Activated T-cell treated with anti-CD3 and anti-CD28 coated beads, Interleukin-2, amount 50 U/mL, for 4 hours (primary cell): ENCODE measurements around the gene TEAD2. TPM values are rescaled to one million over a fixed set of nuclear protein-coding genes. Genes with fewer than 3 reads are reported as not detected.
A peak's percentile ranks its signal among the peaks of the same experiment; 100 is the strongest.

Source experiments
- ATAC-seq, 2 donors: fragments of 200-7000 bp; cut with Tn5 transposase; one replicate each; pipeline ENCODE4 v1.10.0; 2021
- DNase-seq: peaks from one replicate; pipeline ENCODE4 v3.0.0-alpha.2; 2020
- H3K27me3 Mint-ChIP-seq: one replicate; pipeline ENCODE4 v1.8.0; 2021; ENCODE audit warnings: low read depth, mixed read lengths
- H3K36me3 Mint-ChIP-seq: one replicate; pipeline ENCODE4 v1.8.0; 2022; ENCODE audit warnings: mixed read lengths; ENCODE audit not compliant: insufficient read depth
- H3K4me1 Mint-ChIP-seq: one replicate; pipeline ENCODE4 v1.8.0; 2021; ENCODE audit warnings: low read depth, mixed read lengths
- H3K4me3 Mint-ChIP-seq: one replicate; pipeline ENCODE4 v1.8.0; 2021; ENCODE audit warnings: mild to moderate bottlenecking, moderate library complexity, mixed read lengths
- H3K9me3 Mint-ChIP-seq: one replicate; pipeline ENCODE4 v1.8.0; 2021; ENCODE audit warnings: mixed read lengths
- total RNA-seq, 3 donors: library from RNA; stranded (reverse); gene quantifications; one replicate each; pipeline ENCODE4 v1.2.1, GENCODE V29; 2021

TEAD2 gene
- under 1 TPM in 2 of 3 donors, not detected in 1; 0.16 to 0.33 TPM for total RNA-seq

- Mint-ChIP-seq H3K4me3 (peak within 1 kb of the TSS; percentile 54), H3K4me1 (peaks cover 14% of the 10 kb centered on the region), H3K27me3 (peaks cover 20% of the 10 kb centered on the region), H3K36me3 (no peaks in the 10 kb centered on the region), H3K9me3 (no peaks in the 10 kb centered on the region)
- ATAC-seq (peak; percentile 23 to 44), DNase-seq (no peak)
These were observed at the start of gene TEAD2 for GRCh38 chr19:49362048-49362928. TEAD2 (minus strand) TSS chr19:49362416; CDS start chr19:49360075, 2,341 bp downstream.

DNA sequence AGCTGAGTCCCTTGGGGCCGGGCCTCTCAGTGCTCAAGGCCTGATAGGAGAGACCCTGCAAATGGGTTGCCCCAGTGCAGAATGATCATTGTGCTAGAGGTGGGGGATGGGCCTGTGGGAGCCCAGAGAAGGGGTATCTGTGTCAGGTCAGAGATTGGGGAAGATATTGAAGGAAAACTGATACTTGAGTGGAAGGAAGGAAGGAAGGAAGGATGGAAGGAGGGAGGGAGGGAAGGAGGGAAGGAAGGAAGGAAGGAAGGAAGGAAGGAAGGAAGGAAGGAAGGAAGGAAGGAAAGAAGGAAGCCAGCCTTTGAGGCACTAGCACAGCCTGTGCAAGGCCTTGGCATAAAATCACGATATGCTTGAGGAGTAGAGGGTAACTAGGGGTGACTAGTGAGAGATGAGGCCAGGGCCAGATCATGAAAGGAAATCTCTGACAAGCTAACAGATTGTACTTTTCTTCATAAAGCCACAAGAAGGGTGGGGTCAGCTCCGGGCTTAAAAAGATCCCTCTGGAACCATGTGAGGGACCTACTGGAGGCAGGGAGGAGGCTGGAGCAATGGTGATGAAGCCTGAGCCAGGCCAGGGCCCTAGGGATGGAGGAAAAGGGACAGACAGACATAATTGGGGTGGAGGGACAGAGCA is 49.6 kb upstream of the TEAD2 start:
- no peak for DNase-seq
- H3K27me3 Mint-ChIP-seq, result peaks cover 5% of the 10 kb centered on the region
- peak overlapping the region; percentile 33 for H3K4me3 Mint-ChIP-seq
- peaks cover 52% of the 10 kb centered on the region for H3K4me1 Mint-ChIP-seq
- ATAC-seq, result no peak
- no peaks in the 10 kb centered on the region for H3K9me3 Mint-ChIP-seq
- H3K36me3 Mint-ChIP-seq, result no peaks in the 10 kb centered on the region

DNA sequence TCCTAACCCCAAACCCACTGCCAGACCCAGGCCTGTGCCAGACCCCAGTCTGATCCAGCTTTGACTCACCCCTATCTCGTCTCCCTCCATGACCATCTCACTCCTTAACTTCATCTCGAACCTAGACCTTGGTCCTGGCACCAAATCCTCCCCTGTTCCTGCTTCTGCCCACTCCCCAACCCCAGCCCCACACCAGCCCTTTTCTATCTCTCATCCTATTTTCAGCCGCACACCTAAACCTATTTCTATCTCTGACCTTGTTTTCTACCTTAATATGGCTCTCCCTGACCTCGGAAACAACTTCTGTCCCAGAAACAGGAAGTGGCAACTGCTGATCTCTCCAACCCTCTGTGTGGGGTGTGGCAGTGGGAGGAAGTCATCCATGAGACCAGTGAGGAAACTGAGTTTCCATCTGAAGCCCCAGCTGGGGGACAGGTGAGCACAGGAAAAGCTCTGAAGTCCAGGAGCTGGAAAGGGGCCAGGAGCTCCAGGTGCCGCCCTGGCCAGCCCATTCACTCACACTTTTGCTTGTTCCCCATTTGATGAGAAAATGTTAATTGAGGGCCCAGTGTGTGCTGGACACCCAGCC is 47.3 kb upstream of the TEAD2 start:
- Mint-ChIP-seq H3K9me3 (no peaks in the 10 kb centered on the region), H3K4me3 (peak overlapping the region; percentile 65), H3K4me1 (peaks cover 57% of the 10 kb centered on the region), H3K36me3 (no peaks in the 10 kb centered on the region), H3K27me3 (no peaks in the 10 kb centered on the region)
- ATAC-seq (peak; percentile 27 to 44), DNase-seq (no peak)

GRCh38 chr19:49408816-49409440 is 46.7 kb upstream of the TEAD2 start:
- DNase-seq (no peak), ATAC-seq (no peak)

GRCh38 chr19:49407482-49408015 is 45.3 kb upstream of the TEAD2 start:
- H3K4me3 Mint-ChIP-seq, result no peak overlapping the region
- H3K4me1 Mint-ChIP-seq, result peaks cover 62% of the 10 kb centered on the region
- H3K36me3 Mint-ChIP-seq, result no peaks in the 10 kb centered on the region
- H3K27me3 Mint-ChIP-seq, result no peaks in the 10 kb centered on the region
- ATAC-seq (peak; percentile 63 to 68), DNase-seq (no peak)
- no peaks in the 10 kb centered on the region for H3K9me3 Mint-ChIP-seq

More at GRCh38 chr19:49408816-49409440, 46.7 kb upstream of the TEAD2 start:
- Mint-ChIP-seq H3K4me1 (peaks cover 57% of the 10 kb centered on the region), H3K9me3 (no peaks in the 10 kb centered on the region), H3K36me3 (no peaks in the 10 kb centered on the region), H3K4me3 (no peak overlapping the region), H3K27me3 (no peaks in the 10 kb centered on the region)

- H3K27me3 Mint-ChIP-seq, result no peaks in the 10 kb centered on the region
- no peaks in the 10 kb centered on the region for H3K36me3 Mint-ChIP-seq
- H3K4me3 Mint-ChIP-seq, result no peak overlapping the region
- ATAC-seq, result no peak
- DNase-seq, result no peak
- peaks cover 58% of the 10 kb centered on the region for H3K4me1 Mint-ChIP-seq
- no peaks in the 10 kb centered on the region for H3K9me3 Mint-ChIP-seq
These were observed 44.9 kb upstream of the TEAD2 start for GRCh38 chr19:49407079-49407478.

DNA sequence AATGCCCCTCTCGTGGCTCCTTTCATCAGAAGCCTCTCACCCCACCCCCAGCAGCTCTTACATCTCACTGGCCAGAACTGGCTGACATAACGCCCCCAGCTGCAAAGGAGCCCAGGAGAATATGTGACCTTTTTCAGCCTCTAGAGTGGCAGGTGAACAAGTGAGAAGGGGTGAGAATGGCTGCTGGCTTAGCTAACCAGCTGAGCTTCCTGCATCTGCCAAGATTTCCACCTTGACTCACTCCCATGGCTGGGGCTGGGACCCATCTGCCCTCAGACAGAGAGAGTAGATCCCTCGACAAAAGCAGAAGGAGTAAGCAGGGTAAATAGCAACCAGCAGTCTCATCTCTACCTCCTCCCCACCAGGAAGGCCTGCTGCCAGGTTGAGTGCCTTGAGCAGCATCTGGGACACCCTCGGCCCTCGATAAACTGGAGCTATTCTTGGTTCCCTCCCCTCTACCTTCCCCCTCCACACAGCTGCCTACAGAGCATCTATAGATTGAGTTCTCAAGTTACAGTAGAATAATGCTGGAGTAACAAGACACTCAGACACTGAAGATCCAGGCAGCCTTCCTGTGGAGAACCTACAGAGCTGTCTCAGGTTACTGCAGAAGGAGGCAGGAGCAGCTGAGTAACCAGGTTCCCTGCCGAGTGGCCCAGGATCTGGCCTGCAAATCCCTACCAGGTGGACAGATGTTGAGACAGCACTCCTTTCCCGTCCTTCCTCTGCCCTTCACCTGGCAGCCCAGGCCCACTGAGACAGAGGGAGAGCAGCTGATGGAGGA is 41.4 kb upstream of the TEAD2 start:
- no peaks in the 10 kb centered on the region for H3K36me3 Mint-ChIP-seq
- no peak overlapping the region for H3K4me3 Mint-ChIP-seq
- ATAC-seq (no peak), DNase-seq (no peak)
- no peaks in the 10 kb centered on the region for H3K27me3 Mint-ChIP-seq
- H3K4me1 Mint-ChIP-seq, result peaks cover 32% of the 10 kb centered on the region
- H3K9me3 Mint-ChIP-seq, result no peaks in the 10 kb centered on the region

DNA sequence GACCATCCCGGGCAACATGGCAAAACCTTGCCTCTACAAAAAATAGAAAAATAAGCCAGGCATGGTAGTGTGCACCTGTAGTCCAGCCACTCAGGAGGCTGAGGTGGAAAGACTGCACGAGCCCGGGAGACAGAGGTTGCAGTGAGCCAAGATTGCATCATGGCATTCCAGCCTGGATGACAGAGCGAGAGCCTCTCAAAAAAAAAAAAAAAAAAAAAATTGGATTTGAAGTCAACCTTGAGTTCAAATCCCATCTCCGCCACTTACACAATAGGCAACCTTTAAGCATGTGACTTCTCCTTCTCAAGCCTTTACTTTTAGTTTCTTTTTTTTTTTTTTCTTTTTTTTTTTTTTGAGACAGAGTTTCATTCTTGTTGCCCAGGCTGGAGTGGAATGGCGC is 37.8 kb upstream of the TEAD2 start:
- H3K4me1 Mint-ChIP-seq, result peaks cover 22% of the 10 kb centered on the region
- H3K36me3 Mint-ChIP-seq, result no peaks in the 10 kb centered on the region
- no peak for ATAC-seq
- H3K9me3 Mint-ChIP-seq, result no peaks in the 10 kb centered on the region
- H3K27me3 Mint-ChIP-seq, result no peaks in the 10 kb centered on the region
- no peak for DNase-seq
- H3K4me3 Mint-ChIP-seq, result no peak overlapping the region

DNA sequence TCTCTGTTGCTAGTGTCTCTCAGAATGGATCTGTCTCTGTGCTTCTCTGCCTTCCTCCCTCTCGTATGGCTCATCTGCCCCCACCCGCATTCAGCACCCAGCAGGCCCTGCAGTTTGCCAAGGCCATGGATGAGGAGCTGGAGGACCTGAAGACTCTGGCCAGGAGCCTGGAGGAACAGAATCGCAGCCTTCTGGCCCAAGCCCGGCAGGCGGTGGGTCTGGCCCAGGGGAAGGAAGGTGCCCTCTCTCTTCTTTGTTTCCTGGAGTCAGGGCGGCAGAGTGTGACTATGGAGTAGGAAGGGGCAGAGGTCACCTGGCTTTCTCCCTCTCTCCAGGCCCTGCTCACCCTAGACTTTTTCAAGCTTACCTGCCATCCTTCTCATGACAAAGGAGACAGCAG is 36.7 kb upstream of the TEAD2 start:
- no peak for ATAC-seq
- no peaks in the 10 kb centered on the region for H3K27me3 Mint-ChIP-seq
- H3K36me3 Mint-ChIP-seq, result no peaks in the 10 kb centered on the region
- H3K4me3 Mint-ChIP-seq, result no peak overlapping the region
- H3K4me1 Mint-ChIP-seq, result peaks cover 22% of the 10 kb centered on the region
- no peak for DNase-seq
- H3K9me3 Mint-ChIP-seq, result no peaks in the 10 kb centered on the region

DNA sequence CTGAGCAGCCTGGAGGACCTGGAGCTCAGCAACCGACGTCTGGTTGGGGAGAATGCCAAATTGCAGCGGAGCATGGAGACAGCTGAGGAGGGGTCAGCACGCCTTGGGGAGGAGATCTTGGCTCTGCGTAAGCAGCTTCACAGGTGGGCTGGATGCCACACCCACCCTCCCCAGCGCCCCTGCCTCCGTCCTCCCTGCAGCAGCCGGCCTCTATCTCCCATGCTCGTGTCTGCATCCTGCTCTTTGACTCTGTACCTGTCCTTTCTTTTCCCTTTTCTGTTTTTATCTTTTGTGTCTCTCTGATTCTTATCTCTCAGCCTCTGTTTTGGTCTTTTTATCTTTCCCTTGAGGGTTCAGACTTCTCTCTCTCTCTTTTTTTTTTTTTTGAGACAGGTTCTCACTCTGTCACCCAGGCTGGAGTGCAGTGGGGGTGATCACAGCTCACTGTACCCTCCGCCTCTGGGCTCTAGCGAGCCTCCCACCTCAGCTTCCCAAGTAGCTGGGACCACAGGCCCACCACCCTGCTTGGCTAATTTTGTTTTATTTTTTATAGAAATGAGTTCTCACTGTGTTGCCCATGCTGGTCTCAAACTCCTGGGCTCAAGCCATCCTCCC is 35.9 kb upstream of the TEAD2 start:
- H3K9me3 Mint-ChIP-seq, result no peaks in the 10 kb centered on the region
- peaks cover 16% of the 10 kb centered on the region for H3K4me1 Mint-ChIP-seq
- no peak for ATAC-seq
- DNase-seq, result no peak
- no peak overlapping the region for H3K4me3 Mint-ChIP-seq
- no peaks in the 10 kb centered on the region for H3K36me3 Mint-ChIP-seq
- H3K27me3 Mint-ChIP-seq, result no peaks in the 10 kb centered on the region

DNA sequence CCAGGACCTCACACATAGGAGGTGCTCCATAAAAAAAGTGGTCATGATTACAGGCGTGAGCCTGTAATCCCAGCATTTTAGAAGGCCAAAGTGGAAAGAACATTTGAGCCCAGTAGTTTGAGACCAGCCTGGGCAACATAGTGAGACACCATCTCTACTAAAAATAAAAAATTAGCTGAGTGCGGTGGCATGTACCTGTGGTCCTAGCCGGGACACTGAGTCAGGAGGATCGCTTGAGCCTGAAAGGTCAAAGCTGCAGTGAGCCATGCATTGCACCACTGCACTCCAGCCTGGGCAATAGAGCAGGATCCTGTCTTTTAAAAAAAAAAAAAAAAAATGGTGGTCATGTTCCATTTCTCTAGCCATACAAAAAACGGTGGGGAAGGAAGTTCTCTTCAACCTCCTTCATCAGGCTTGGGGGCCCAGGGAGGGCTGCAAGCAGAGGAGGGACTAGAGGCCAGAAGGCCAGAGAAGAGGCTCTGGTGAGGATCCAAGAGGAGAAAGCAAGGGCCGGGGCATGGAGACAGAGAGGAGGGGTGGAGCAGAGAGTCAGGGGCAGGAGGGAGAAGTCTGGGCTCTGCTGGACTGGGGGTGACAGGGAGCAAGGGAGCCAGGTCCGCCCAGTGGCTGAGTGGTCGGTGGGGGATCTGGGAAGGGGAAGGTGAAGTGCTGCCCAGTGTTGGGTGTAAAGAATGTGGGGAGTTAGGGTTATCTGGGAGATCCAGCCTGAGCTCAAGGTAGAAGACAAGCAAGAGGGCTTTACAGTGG is 34.7 kb upstream of the TEAD2 start:
- no peak overlapping the region for H3K4me3 Mint-ChIP-seq
- peaks cover 2% of the 10 kb centered on the region for H3K27me3 Mint-ChIP-seq
- no peak for DNase-seq
- ATAC-seq, result no peak
- H3K9me3 Mint-ChIP-seq, result no peaks in the 10 kb centered on the region
- H3K36me3 Mint-ChIP-seq, result no peaks in the 10 kb centered on the region
- H3K4me1 Mint-ChIP-seq, result peaks cover 19% of the 10 kb centered on the region

- Mint-ChIP-seq H3K4me1 (peaks cover 24% of the 10 kb centered on the region), H3K36me3 (no peaks in the 10 kb centered on the region), H3K4me3 (no peak overlapping the region), H3K9me3 (no peaks in the 10 kb centered on the region), H3K27me3 (peaks cover 2% of the 10 kb centered on the region)
- ATAC-seq (no peak), DNase-seq (no peak)
These were observed 33.6 kb upstream of the TEAD2 start for GRCh38 chr19:49395581-49396407.
